Lower leg skin (tissue), 3 donors: ENCODE measurements around the gene MRPS2.

ENCODE experiments used
- POLR2A ChIP-seq, 2 donors: fragments of 450-650 bp; IDR thresholded peaks; one replicate each; pipeline ENCODE4 v1.6.1; 2016 to 2017; ENCODE audit warnings: antibody characterized with exemption in 2 of 2, mild to moderate bottlenecking in 1 of 2, moderate library complexity in 1 of 2
- TF ChIP-seq, protein P1 (sequence below), 3 donors: fragments of 450-650 bp; IDR thresholded peaks; one replicate each; pipeline ENCODE4 v1.5.1; 2016; ENCODE audit warnings: antibody characterized with exemption in 3 of 3, mild to moderate bottlenecking in 3 of 3, moderate library complexity in 2 of 3

DNA sequence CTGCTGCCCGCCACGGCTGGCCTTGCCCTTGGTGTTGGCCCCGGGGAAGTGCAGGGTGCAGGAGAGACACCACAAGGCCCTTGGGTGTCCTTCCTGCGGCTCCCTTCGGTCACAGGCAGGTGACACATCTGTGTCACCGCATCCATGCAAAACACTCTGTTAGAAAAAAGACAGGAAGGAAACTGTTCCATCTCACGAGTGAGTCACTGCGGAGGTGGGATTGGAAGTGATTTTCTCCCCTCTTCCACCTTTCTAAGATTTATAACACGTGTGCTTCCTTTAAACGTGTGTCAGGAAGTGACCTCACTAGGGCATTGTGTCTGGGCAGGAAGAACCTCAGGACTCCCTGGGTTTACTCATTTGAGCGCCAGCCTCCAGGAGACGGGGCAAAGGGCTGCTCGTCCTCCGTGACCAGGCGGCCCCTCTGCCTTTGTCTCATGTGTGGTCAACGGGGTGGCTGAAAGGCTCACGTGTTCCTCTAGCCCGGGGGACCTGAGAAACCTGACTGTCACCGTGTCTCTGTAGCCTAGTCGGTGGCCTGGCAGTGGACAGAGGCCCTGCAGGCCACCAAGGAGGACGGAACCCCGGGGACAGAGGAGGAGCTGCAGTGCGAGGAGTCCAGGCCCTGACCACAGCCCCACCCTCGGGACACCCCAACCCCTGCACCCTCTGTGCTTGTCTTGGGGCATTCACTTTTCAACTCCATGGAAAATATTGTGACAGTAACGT lies 15.8 kb downstream of the MRPS2 start:
- TF ChIP-seq POLR2A (IDR thresholded peaks at IDR 0.05) = no peak
- TF ChIP-seq, protein P1, sequence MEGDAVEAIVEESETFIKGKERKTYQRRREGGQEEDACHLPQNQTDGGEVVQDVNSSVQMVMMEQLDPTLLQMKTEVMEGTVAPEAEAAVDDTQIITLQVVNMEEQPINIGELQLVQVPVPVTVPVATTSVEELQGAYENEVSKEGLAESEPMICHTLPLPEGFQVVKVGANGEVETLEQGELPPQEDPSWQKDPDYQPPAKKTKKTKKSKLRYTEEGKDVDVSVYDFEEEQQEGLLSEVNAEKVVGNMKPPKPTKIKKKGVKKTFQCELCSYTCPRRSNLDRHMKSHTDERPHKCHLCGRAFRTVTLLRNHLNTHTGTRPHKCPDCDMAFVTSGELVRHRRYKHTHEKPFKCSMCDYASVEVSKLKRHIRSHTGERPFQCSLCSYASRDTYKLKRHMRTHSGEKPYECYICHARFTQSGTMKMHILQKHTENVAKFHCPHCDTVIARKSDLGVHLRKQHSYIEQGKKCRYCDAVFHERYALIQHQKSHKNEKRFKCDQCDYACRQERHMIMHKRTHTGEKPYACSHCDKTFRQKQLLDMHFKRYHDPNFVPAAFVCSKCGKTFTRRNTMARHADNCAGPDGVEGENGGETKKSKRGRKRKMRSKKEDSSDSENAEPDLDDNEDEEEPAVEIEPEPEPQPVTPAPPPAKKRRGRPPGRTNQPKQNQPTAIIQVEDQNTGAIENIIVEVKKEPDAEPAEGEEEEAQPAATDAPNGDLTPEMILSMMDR (IDR thresholded peaks at IDR 0.05) = no peak
